Gastrocnemius medialis (tissue), 4 donors: ENCODE results near the gene PLCB1. TPM values are rescaled to one million over a fixed set of nuclear protein-coding genes. Genes with fewer than 3 reads are reported as not detected.

ENCODE experiments used
- ATAC-seq, 2 donors: fragments of 150-250 bp; one replicate each; pipeline ENCODE4 v1.9.1; 2016
- DNase-seq, 2 donors: peaks; one replicate each; pipeline ENCODE4 v3.0.0-alpha.2; 2019
- H3K27ac ChIP-seq, 4 donors: fragments of 200-600 bp; sonication (generic); 1 replicate in 1 of 4; 2 replicates in 3 of 4; pipeline ENCODE4 v1.5.1; 2016 to 2018; ENCODE audit warnings: mild to moderate bottlenecking in 2 of 4, moderate library complexity in 1 of 4
- H3K27me3 ChIP-seq, 3 donors: fragments of 200-600 bp; sonication (generic) in 2 of 3; 1 replicate in 1 of 3; 2 replicates in 2 of 3; pipeline versions ENCODE4 v1.5.1 to v1.6.0; 2016 to 2019; ENCODE audit warnings: mild to moderate bottlenecking in 1 of 3, moderate library complexity in 1 of 3
- H3K36me3 ChIP-seq, 2 donors: fragments of 200-600 bp; sonication (generic) in 1 of 2; one replicate each; pipeline ENCODE4 v1.5.1; 2017 to 2018
- H3K4me1 ChIP-seq, 2 donors: fragments of 200-600 bp; sonication (generic) in 1 of 2; one replicate each; pipeline ENCODE4 v1.5.1; 2016 to 2017; ENCODE audit warnings: mild to moderate bottlenecking in 2 of 2
- H3K4me3 ChIP-seq, 4 donors: fragments of 200-600 bp; sonication (generic) in 3 of 4; 1 replicate in 1 of 4; 2 replicates in 3 of 4; pipeline ENCODE4 v1.5.1; 2016 to 2019; ENCODE audit warnings: mild to moderate bottlenecking in 2 of 4
- H3K9me3 ChIP-seq, 3 donors: fragments of 200-600 bp; sonication (generic) in 2 of 3; 1 replicate in 1 of 3; 2 replicates in 2 of 3; pipeline ENCODE4 v1.5.1; 2016 to 2019
- POLR2A ChIP-seq, 2 donors: fragments of 450-650 bp; IDR thresholded peaks; one replicate each; pipeline ENCODE4 v1.6.1; 2017; ENCODE audit warnings: antibody characterized with exemption in 2 of 2, mild to moderate bottlenecking in 2 of 2, moderate library complexity in 2 of 2
- in situ Hi-C, 4 donors: fragments of 200-750 bp; cut with MboI; loops; one replicate each; pipeline versions ENCODE4 v1.15.0 to v1.8.0; 2017; ENCODE audit warnings: low sequenced_read_pairs in 4 of 4
- intact Hi-C: fragments of 100-400 bp; cut with DNase I; formaldehyde crosslinking; loops from one replicate; pipeline ENCODE4 v1.15.1; 2023; ENCODE audit warnings: low total_unique reads
- total RNA-seq, 4 donors: library from RNA; depleted of rRNA; stranded (reverse); fragments of >200 nt; gene quantifications; one replicate each; pipeline versions ENCODE4 v1.1.0 to v1.2.3, GENCODE V29; 2016
- TF ChIP-seq, protein P1 (sequence below), 5 experiments: fragments of 450-650 bp in 3 of 5; fragments of 200-600 bp in 2 of 5; sonication (generic) in 2 of 5; IDR thresholded peaks in 4 of 5; conservative IDR thresholded peaks in 1 of 5; 1 replicate in 4 of 5; 2 replicates in 1 of 5; pipeline ENCODE4 v1.5.1; 2016 to 2019; ENCODE audit warnings: antibody characterized with exemption in 5 of 5, mild to moderate bottlenecking in 3 of 5, moderate library complexity in 3 of 5

The PLCB1 gene
- total RNA-seq, 4 donors from 2014 or later = 4.1 to 10.0 (median 7.6) TPM

DNA sequence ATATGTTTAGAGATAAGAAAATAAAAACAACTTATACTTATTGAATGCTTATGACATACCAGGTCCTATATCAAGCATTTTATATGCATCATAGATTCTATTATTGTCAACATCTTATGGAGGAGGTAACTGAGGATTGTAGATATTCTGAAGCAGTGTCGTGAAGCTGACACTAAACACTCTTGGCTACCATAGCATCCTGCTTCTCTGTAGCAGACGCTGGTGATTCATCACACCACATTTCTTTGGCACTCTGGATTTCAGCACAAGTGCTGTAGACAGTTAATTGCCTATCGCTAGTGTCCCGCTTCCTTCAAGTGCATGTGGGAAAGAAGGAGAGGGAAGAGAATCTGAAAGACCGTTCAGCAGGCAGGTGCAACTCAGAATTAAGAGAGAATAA lies 317.1 kb downstream of the PLCB1 start:
- TF ChIP-seq POLR2A (IDR thresholded peaks at IDR 0.05) = no peak
- TF ChIP-seq, protein P1, sequence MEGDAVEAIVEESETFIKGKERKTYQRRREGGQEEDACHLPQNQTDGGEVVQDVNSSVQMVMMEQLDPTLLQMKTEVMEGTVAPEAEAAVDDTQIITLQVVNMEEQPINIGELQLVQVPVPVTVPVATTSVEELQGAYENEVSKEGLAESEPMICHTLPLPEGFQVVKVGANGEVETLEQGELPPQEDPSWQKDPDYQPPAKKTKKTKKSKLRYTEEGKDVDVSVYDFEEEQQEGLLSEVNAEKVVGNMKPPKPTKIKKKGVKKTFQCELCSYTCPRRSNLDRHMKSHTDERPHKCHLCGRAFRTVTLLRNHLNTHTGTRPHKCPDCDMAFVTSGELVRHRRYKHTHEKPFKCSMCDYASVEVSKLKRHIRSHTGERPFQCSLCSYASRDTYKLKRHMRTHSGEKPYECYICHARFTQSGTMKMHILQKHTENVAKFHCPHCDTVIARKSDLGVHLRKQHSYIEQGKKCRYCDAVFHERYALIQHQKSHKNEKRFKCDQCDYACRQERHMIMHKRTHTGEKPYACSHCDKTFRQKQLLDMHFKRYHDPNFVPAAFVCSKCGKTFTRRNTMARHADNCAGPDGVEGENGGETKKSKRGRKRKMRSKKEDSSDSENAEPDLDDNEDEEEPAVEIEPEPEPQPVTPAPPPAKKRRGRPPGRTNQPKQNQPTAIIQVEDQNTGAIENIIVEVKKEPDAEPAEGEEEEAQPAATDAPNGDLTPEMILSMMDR (IDR thresholded peaks at IDR 0.05 in 4 of 5, conservative IDR thresholded peaks at IDR 0.05 in 1 of 5) = no peak
- intact Hi-C loops (no loop called here), in situ Hi-C loops (no loop called here)
- Histone ChIP-seq H3K27ac (no peak overlapping the region), H3K36me3 (no peaks in the 10 kb centered on the region), H3K9me3 (no peaks in the 10 kb centered on the region), H3K4me3 (no peak overlapping the region), H3K27me3 (no peaks in the 10 kb centered on the region), H3K4me1 (peaks cover 0 to 11% of the 10 kb centered on the region in 2 donors)
- DNase-seq (no peak), ATAC-seq (no peak)

DNA sequence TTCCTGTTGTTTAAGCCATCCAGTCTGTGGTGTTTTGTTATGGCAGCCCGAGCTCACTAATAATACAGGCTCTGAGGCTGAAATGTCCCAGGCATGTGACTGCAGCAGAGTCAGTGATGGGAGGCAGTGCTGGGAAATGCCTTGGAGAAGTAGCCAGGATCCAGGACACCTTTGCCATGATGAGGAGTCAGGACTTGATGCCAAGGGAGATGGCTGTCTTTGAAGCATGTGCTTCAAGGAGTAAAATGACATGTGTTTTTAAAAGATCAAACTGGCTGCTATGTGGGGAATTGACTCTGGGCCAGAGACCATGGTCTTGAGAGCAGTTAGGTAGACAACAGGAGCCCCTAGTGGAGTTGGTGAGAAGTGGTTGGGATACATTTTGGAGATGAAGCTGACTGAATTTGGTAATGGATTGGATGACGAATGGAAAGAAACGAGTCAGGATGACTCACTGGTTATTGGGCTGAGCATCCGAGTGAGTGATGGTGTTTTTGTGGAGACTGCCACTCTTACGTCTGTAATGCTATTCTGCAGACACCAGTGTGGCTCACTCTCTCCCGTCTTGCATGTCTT lies 322.2 kb downstream of the PLCB1 start:
- TF ChIP-seq, protein P1 (IDR thresholded peaks at IDR 0.05 in 4 of 5, conservative IDR thresholded peaks at IDR 0.05 in 1 of 5) = no peak
- no peak for TF ChIP-seq POLR2A (IDR thresholded peaks at IDR 0.05)
- Histone ChIP-seq H3K4me3 (no peak overlapping the region), H3K9me3 (no peaks in the 10 kb centered on the region), H3K27ac (no peak overlapping the region), H3K36me3 (no peaks in the 10 kb centered on the region), H3K4me1 (peaks cover 0 to 13% of the 10 kb centered on the region in 2 donors), H3K27me3 (no peaks in the 10 kb centered on the region)
- in situ Hi-C loops = no loop called here
- ATAC-seq (no peak), DNase-seq (no peak)
- intact Hi-C loops = no loop called here

DNA sequence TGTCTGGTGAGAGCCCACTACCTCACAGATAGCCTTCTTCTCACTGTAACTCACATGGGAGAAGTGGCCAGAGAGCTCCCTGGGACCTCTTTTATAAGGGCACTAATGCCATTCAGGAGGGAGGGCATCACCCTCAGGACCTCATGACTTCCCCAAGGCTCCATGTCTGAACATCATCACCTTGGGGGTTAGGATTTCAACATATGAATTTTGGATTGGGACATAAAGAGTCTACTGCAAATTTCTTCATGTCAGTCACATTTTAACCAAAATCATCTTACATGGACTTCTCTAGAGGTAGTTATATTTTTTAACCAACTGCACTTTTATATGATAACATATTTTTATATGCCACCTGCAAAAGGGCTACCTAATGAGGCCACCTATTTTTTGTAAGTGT lies 324.7 kb downstream of the PLCB1 start:
- Histone ChIP-seq H3K27ac (no peak overlapping the region), H3K4me3 (no peak overlapping the region), H3K36me3 (no peaks in the 10 kb centered on the region), H3K4me1 (peaks cover 0 to 13% of the 10 kb centered on the region in 2 donors), H3K27me3 (no peaks in the 10 kb centered on the region), H3K9me3 (no peaks in the 10 kb centered on the region)
- in situ Hi-C loops = no loop called here
- ATAC-seq = no peak
- no peak for DNase-seq
- TF ChIP-seq, protein P1 (IDR thresholded peaks at IDR 0.05 in 4 of 5, conservative IDR thresholded peaks at IDR 0.05 in 1 of 5) = no peak
- no peak for TF ChIP-seq POLR2A (IDR thresholded peaks at IDR 0.05)
- intact Hi-C loops = no loop called here

DNA sequence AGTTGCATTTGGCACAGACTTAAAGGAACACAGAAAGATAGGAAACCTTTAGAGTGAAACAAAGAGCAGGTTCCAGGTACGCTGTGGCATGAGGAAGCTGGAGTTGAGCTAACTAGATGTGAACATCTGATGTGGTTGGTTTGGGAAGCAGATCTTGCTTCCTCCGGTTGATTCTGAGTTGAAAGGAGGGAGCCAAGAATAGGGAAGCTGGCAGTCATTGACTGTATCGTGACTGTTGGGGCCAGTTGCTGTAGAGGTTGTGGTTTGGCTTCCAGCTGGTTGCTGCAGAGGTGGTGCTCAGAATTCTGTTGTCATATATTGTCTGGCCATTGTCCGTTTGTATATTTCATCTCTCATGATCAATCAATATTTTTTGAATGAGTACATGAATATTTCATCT lies 325.9 kb downstream of the PLCB1 start:
- Histone ChIP-seq H3K4me3 (no peak overlapping the region), H3K36me3 (no peaks in the 10 kb centered on the region), H3K9me3 (no peaks in the 10 kb centered on the region), H3K27ac (no peak overlapping the region), H3K27me3 (no peaks in the 10 kb centered on the region), H3K4me1 (peaks cover 0 to 5% of the 10 kb centered on the region in 2 donors)
- intact Hi-C loops (no loop called here), in situ Hi-C loops (no loop called here)
- ATAC-seq (no peak), DNase-seq (no peak)
- TF ChIP-seq POLR2A (IDR thresholded peaks at IDR 0.05) = no peak
- TF ChIP-seq, protein P1 (IDR thresholded peaks at IDR 0.05 in 4 of 5, conservative IDR thresholded peaks at IDR 0.05 in 1 of 5) = no peak

DNA sequence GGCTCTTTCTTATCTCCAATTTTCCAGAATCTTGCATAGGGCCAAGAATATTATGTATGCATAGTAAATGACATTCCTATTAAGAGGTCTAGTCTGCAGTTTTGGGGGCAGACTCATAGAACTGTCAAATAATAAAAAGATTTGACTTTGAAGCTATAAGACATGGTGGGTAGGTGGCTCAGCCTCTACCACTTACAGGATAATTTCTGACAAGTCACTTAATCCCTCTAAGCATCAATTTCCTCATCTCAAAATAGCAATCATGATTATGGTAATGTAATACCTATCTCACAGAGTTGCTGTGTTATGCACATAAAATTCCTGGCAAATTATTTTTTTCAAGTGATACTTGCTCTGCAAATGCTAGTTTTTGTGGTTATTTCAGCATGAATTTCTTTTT lies 329.1 kb downstream of the PLCB1 start:
- ATAC-seq = no peak
- Histone ChIP-seq H3K36me3 (no peaks in the 10 kb centered on the region), H3K4me1 (no peaks in the 10 kb centered on the region), H3K27ac (no peak overlapping the region), H3K27me3 (no peaks in the 10 kb centered on the region), H3K9me3 (no peaks in the 10 kb centered on the region), H3K4me3 (no peak overlapping the region)
- TF ChIP-seq, protein P1 (IDR thresholded peaks at IDR 0.05 in 4 of 5, conservative IDR thresholded peaks at IDR 0.05 in 1 of 5) = no peak
- in situ Hi-C loops (no loop called here), intact Hi-C loops (no loop called here)
- no peak for DNase-seq
